ENCODE data around the gene AQP1.

DNA sequence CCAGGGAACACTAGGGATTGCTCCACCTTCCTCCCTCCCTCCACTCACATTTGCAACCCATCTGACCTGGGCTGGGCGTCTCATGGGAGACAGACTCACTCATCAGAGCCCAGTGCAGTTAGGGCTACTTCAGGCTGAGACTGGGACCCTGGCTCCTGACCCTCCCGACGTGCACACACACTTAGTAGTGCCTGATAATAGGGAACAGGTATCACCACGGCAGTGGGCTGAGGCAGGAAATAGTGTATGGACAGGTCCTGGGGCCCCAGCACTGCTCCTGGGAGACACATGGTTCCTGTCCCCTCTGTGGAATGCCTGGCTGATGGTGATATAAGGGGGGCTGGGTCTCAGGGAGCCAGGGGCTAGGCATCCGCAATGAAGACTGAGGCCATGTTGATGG is 14.3 kb downstream of the AQP1 start:
- TF ChIP-seq, protein P1, sequence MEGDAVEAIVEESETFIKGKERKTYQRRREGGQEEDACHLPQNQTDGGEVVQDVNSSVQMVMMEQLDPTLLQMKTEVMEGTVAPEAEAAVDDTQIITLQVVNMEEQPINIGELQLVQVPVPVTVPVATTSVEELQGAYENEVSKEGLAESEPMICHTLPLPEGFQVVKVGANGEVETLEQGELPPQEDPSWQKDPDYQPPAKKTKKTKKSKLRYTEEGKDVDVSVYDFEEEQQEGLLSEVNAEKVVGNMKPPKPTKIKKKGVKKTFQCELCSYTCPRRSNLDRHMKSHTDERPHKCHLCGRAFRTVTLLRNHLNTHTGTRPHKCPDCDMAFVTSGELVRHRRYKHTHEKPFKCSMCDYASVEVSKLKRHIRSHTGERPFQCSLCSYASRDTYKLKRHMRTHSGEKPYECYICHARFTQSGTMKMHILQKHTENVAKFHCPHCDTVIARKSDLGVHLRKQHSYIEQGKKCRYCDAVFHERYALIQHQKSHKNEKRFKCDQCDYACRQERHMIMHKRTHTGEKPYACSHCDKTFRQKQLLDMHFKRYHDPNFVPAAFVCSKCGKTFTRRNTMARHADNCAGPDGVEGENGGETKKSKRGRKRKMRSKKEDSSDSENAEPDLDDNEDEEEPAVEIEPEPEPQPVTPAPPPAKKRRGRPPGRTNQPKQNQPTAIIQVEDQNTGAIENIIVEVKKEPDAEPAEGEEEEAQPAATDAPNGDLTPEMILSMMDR (conservative IDR thresholded peaks at IDR 0.05) = no peak
- no peak for TF ChIP-seq ZFX (IDR thresholded peaks at IDR 0.05)

All from C4-2B (cell line).